ENCODE measurements around the gene BTBD6.
"Not testable (repeated sequence)": the region's sequence is repeated elsewhere in the genome, so short reads cannot be mapped to it uniquely, and the experiment has no call there.

BTBD6 gene

GRCh38 chr14:105294142-105294597 lies 45.8 kb downstream of the BTBD6 start:
- peak; percentile 38 to 44 for DNase-seq (ENCODE audit: low read depth in 2 of 2)

GRCh38 chr14:105297311-105297710 lies 49.0 kb downstream of the BTBD6 start:
- DNase-seq (ENCODE audit: low read depth in 2 of 2): not testable (repeated sequence)

- no peak for DNase-seq (ENCODE audit: low read depth in 2 of 2)
Measured at GRCh38 chr14:105299654-105300541, 51.6 kb downstream of the BTBD6 start.
